CD4-positive, alpha-beta T cell treated with Interleukin-17A for 1 hour (primary cell): Measurements from ENCODE around the gene LIMCH1.
A peak's percentile ranks its signal among the peaks of the same experiment; 100 is the strongest.

Experiments
- DNase-seq: peaks from one replicate; pipeline ENCODE4 v3.0.0-alpha.2; 2020

Gene LIMCH1

GRCh38 chr4:41533680-41534079, 4.3 kb upstream of the LIMCH1 start:
- no peak for DNase-seq

- DNase-seq: no peak
These were observed 3.6 kb upstream of the LIMCH1 start for GRCh38 chr4:41534404-41534803.

- no peak for DNase-seq
These were observed 2.0 kb upstream of the LIMCH1 start for GRCh38 chr4:41535911-41536371.

DNA sequence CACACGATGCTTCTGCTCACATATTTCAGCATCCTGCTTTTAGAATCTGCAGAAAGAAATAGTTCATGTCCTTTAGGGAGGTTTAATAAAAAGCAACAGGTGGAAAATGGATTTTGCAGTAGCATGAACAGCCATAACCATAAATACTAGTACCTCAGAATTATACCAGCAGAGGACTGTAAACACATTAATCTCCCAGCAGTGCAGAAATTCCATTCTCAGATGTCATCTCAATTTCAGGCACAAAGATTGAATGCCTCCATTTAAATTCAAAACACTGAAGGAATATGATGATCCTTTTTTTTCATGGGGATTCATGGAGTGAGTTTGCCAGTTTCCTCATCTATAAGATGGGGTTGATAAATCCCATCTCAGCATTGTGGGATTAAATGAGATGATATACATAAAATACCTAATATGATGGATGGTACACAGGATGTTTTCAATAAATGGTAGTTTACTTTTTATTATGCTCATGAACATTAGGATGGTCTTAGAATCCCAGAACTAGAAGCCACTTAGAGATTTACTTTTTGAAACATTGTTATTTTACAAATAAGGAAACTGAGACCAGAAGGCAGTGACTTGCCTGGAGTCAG, 566 bp upstream of the LIMCH1 start:
- DNase-seq: no peak

DNA sequence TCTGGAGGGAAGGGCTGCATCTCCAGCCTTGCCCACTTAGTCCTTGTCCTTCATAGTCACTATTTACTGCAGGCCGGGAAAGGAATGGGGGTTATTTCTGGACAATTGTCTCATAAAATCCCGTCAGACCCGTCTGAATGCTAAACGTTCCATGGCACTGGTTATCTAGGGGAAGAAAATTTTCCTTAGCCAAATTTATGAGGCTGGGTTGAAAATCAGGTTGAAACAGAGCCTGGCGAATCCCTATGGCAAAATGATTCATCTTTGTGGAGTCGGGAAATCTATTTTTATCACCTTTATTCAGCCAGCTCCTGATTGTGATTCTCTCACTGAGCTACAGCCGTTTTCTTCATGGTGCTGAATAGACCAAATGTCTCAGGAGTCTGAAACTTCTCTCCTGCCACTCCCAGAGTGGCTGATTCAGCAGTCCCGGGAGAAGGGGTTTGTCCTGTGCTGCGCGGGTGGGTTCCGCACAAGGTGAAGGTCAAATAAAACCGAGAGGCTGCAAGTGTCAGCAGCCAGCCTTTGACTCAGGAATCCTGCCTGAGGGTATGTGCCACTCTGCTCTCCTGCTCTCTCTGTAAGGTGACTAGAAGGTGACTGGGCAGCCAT, 1.0 kb downstream of the LIMCH1 start:
- no peak for DNase-seq

DNA sequence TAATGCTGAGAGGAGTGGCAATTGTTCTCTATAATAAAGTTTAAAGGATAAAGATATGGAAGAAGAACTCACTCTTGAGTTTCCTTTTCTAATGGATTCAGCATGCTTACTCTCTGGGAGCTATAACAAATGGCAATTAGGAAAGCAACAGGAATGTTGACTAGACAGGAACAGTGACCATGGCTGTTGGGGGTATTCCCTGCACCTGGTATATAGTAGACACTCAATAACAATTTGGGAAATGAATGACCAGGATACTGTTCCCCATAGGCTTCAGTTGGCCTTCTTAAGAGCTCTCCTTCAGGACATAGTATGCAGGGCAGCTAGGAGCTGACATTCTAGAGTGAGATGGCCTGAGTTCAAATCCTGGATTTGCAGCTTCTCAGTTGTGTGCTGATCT, 1.8 kb downstream of the LIMCH1 start:
- no peak for DNase-seq

DNA sequence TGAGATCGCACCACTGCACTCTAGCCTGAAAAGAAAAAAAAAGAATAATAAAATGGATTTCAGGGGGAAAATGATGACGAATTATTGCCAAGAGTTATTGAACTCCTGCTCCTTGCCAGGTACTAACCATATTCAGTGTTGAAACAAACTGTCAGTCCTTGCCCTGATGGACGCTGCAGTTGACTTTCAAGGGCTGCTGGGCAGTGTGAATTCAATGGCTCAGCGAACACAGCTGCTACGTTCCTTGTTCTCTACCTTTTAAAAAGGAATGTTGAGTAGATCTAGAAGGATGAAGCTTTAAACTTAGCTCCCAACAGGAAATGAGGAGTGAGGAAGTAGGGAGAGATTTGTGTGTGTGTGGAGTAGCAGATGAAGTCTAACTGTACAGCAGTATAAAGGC, 2.7 kb downstream of the LIMCH1 start:
- DNase-seq: no peak

GRCh38 chr4:41541687-41542094, 3.7 kb downstream of the LIMCH1 start:
- no peak for DNase-seq

DNA sequence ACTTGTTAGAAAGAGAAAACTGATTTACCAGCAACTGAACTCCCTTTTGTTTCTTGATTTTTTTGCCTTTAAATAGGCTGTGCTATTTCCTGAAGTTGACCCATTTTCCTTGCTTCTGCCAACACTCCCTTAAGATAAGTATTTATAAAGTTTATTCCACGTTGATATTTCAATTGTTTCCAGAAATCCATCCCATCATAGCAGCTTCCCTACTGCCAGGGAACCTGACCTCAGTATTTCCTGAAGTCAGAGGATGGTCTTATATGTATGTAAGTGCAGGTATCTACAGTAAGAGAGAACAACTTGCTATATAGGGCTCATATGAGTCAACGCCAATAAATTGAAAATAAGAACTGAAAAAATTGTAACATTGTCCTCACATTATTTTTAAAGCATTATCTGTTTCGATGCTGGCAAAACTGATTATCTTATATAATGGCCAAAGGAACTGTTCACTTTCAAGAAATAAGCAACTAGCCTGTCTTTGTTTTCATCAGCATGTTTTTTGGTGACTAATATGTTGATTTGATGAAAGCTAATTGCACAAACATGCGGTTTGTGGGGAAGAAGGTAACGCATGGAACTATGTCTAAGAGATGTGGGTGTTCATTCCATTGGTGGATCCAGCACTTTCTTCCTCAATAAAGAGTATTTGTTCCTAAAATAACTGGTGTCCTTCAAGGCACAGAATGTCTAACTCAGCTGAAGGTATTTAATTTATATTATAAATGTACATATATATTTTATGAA, 4.7 kb downstream of the LIMCH1 start:
- DNase-seq: no peak

DNA sequence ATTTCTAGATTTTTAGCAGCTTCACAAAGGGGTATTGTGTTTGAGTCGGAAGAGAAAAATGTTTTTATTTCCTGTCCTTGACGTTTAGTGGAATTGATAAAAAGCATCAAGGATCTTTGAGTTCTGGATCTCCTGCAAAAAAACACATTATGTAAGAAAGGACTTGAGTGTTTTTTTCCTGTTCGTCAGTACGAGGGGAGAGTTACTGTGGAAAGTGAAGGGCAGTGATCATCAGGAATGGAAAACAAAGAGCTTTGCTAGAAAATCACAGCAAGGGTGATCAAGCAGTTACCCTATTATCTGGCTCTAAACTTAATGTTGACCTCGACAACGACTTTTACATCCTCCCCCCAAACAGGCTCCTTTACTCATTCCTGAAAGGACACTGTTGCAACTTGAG, 7.3 kb downstream of the LIMCH1 start:
- DNase-seq: no peak

- DNase-seq: no peak
These were observed 8.7 kb downstream of the LIMCH1 start for GRCh38 chr4:41546638-41547037.

DNA sequence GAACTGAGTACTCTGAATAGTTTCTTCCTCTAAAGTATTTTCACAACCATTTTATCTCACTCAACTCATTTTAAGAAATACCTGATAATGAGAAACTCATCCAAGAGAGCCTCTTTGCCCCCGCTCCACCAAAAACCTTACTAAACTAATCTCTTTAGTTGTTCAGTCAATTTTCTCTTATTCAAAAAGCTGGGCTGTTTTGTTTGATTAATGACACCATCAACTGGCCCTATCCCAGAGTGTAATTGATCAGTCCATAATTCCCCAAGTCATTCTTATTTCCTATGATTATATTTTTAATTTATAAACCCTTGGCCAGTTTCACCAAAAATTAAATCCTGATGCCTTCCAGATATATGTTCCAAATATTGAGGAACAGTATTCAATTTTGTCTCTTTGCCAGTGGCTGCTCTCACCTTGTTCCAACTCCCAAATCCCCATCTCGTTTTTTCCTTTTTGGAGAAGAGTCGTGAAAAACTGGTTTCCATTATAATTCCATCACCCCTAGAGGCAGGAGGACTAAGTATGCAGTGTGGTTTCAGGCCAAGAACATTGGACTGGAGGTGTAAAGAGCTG, 10.4 kb downstream of the LIMCH1 start:
- no peak for DNase-seq

DNA sequence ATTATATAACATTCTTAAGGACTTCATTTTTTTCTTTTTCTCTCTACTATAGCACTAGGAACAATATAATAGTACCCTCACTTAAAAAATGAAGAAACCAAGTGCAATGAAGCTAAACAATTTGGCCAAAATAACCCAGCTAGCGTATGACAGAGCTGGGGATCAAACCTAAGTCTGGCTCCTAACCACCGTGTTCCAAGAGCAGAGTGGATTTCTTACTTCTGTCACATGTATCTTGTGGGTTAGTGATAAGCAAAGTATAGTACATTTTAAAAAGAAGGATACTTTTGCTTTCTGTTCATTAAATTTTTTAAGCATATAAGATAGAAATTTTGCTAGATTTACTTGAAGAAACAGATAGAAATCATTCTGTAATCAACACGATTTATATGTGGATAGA, 11.5 kb downstream of the LIMCH1 start:
- no peak for DNase-seq

DNA sequence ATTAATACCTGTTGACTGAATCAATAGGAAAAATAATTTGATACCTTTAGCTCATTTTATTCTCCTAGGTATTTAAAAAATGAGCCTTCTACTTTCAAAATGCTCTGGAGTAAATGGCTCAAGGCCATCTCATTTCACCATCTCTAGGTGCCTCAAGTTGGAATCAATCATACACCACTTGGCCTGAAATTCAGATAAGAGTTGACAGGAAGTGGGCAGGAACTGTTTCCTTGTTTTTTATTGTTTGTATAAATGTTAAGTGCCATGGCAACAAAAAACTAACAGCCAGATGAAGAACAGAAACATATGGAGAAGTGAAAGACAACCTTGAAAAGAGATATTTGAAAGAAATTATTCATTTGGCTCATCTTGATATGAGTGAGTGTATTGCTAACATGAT, 12.4 kb downstream of the LIMCH1 start:
- peak; percentile 0 for DNase-seq

DNA sequence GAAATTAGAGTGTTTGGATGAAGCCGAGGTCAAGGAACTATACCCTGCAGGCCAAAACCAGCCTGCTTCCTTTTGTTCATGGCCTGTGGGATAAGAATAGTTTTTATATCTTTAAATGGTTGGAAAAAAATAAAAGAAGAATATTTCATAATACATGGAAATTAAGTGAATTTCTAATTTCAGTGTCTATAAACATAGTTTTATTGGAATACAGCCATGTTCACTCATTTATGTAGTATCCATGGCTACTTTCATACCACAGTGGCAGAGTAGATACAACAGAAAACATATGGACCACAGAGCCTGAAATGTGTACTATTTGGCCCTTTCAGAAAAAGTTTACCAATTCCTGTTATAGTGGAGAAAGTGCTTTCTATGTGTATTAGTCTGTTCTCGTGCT, 13.6 kb downstream of the LIMCH1 start:
- no peak for DNase-seq

DNA sequence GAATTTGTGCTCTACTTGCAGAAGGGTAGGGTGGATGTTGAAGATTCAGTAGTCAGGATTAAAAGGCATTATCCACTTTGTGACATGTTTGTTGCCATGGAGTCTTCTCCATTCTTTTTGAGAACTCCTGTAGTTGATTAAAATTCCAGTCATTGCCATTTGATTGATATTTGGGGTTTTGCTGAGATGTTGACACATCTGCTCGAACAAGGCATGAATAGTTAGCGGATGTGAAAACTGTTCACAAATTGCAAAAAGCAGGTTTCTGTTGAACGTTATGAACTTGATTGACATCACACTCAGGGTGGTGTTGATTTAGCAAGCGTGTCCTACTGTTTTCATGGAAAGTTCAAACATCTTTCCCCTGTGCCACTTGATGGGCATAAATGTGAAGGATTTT, 16.9 kb downstream of the LIMCH1 start:
- no peak for DNase-seq

DNA sequence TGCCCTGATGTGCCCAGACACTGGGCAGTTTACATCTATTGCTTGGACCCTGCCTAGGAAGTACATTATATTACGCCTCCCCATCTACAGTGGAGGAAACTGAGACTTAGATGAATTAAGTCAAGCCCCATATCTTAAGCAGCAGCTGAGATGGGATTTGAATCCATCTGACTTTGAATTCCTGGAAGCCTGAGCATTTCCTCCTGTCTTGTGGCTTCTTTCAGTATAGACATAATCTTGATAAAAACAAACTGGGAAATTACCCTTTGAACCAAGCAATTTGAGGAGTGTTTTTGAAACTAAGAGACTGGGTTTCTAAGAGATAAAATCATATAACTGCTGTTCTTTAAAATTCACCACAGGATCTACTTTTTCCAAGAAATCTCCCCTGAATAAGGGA, 18.6 kb downstream of the LIMCH1 start:
- DNase-seq: no peak

GRCh38 chr4:41559940-41560516, 22.1 kb downstream of the LIMCH1 start:
- DNase-seq: no peak

DNA sequence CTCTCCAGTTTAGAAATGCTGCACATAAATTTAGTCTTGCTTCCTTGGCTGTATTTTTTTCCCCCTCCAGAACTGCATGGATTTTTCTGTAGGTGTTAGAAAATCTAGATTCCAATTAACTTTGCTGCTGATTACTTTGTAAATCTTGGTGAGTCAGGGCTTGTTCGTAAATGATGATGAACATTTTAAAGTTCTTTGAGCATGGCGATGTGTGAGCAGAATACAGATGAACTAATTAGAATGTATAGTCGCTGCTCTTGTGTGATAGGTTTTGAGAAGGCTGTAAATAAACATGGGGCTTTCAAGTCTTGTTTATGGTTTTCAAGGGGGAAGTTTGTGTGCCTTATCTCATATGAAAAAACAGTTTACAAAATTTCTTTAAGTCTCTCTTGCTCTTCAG, 23.3 kb downstream of the LIMCH1 start:
- DNase-seq: no peak

DNA sequence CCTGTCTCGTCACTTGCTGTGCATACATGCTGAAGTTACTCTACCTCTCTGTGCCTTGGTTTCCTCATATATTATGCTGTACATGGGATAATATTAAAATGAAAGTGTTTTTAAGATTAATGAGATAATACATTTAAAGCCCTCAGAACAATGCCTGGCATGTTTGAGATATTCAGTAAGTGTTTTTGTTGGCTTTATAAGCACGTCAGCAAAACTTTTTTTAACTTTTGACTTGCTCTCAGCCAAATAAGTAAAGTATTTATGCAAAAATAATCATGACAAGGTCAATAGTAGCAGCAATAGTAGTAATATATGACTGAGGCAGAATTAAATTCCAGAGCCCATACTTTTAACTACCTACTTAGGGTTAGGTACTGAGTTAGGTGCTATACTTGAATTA, 29.2 kb downstream of the LIMCH1 start:
- no peak for DNase-seq

DNA sequence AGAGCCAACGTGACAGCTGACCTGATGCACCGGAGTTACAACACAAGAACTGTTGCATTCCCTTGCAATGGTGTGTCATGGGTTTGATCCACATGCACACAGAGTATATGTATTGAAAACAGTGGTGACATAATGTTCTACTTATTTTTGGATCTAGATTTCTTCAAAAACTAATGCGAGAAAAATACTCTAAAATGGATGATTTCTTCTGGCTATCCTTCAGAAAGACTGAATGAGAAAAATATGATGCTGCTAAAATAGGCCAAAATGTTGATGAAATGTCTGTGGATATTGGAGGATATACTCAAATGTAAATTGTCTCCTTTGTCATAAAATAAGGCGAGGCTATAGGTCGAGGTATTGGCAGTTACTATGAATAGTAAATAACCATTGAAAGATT, 30.4 kb downstream of the LIMCH1 start:
- no peak for DNase-seq

- DNase-seq: no peak
These were observed 32.0 kb downstream of the LIMCH1 start for GRCh38 chr4:41569961-41570360.

DNA sequence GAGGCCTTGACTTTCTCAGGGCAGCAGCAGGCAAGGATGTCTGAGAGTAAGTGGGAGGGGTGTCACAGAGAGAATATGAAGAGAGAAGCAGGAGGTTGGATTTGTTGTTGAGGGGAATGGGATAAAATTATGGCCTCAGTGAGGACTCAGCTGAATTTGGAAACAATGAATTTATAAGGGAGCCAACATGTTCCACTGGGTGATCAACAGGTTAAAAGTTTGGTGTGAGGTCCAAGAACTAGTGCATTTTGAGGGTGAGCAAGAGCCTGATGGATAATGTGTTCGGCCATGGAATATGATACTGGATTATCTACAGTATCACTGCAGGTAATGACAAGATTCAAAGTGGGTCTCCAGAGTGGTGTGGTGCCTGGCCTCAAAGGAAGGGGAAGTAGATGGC, 33.5 kb downstream of the LIMCH1 start:
- DNase-seq: no peak

DNA sequence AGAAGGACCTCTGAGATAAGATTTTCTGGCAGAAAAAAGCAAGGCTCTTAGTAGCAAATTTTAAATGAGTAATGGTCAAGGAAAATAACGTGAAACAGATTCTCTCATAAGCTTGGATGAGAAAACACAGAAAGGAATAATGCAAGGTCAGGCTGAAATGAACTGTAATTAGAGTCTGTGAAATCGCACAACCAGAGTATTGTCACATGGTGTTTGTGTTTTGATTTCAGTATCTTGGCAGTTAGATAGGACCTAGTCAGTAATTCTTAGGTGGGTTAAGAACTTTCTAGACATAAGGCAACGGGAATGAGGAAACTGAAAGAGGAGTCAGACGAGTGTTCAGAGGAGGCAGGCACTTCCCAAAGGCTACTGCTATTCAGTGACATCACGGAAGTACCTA, 34.6 kb downstream of the LIMCH1 start:
- DNase-seq: no peak
